HG02885 (cell line): ENCODE results near the gene SELENOW.
"Not testable (repeated sequence)": the region's sequence is repeated elsewhere in the genome, so short reads cannot be mapped to it uniquely, and the experiment has no call there.

Experiments used
- ATAC-seq: cut with Tn5 transposase; IDR thresholded peaks from one replicate; pipeline ENCODE4 v1.9.1; 2021; ENCODE audit warnings: mild to moderate bottlenecking; ENCODE audit not compliant: unreplicated experiment, poor library complexity

Gene SELENOW

DNA sequence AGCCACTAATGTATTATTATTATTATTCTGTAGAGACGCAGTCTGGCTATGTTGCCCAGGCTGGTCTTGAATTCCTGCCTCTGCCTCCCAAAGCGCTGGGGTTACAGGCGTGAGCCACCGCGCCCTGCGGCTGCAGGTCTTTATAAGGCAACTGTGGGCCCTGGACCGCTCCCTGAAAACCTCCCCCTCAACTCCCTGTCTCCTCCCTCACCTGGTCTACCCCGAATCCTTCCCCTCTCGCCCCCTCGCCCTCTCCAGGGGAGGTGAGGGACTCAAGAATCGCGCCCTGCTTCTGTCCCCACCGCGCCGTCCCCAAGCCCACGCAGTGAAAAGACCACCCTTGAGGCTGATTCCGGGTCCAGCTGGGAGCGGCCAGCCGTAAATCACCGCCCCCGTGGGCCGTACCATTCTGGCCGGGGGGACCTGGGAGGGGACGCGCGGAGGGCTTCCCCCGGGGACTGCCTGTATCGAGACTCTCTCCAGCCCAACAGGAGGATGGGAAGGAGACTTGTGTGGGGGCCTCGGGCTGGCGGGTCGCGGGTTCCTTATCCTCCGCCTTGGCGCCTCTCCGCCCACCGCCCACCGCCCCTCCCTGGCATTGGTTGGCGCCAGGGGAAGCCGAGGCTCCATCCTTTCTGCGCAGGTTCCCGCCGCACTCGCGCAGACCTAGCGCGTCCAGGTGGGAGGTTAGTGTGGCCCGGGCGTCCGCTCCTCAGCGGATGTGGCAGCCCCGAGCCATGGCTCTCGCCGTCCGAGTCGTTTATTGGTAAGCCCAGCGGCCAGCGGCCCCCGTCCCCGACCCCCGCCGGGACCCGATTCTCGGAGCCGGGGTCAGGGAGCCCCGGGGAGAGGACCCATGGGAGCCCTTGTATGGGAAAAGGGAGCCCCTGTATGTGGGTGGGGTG lies at the start of gene SELENOW:
TSS of gene SELENOW (plus strand) at position 655 of the 905 bp plus-strand sequence. CDS start at position 738, 83 bp downstream.
- peak; percentile 83 for ATAC-seq

DNA sequence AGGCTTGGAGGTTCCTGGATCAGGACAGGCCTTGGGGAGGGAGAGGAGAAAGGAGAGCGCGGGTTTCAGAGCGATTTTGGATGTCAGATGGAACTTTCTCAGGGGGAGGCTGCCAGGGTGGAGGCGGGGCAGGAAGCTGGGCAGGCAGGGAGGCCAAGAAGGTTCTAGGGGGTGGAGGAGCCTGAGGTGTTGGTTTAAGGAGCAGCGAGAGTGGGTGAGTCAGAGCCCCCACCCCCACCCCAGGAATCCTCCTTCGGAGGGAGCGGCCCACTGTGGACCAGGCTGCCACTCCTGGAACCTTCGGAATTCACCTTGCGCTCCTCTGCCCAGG lies 49.1 kb upstream of the SELENOW start:
- ATAC-seq = no peak

DNA sequence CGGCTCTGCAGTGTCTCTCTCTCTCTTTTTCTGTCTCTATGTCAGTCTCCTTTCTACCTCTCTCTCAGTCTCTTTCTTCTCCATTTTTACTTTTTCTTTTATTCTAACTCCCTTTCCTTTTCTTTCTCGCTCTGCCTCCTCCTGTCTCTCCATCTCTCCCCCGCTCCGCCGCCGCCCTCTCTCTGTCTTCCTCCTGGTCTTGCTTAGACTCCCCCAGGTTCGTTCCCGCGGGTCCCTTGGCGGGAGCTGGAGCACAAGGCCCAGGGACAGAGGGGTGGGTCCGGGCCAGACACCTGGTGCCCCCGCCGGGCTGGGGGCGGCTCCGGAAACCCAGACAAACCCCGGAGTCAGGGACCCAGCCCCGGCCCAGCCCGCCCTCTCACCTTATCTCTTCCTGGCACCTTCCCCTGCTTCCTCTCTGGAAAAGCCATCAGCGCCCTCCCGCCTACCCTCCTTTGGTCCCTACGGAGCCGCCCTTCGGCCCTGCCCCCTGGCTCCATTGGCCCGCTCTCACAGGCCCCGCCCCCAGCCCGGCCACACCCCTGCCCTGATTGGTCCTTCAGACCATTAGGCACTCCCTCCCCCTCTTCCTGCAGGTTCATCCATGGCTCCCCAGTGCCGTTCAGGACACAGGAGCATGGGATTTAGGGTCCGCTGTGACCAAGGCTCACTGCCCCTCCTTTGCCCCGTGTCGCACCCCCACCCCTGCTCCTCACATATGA lies 48.5 kb upstream of the SELENOW start:
- no peak for ATAC-seq

DNA sequence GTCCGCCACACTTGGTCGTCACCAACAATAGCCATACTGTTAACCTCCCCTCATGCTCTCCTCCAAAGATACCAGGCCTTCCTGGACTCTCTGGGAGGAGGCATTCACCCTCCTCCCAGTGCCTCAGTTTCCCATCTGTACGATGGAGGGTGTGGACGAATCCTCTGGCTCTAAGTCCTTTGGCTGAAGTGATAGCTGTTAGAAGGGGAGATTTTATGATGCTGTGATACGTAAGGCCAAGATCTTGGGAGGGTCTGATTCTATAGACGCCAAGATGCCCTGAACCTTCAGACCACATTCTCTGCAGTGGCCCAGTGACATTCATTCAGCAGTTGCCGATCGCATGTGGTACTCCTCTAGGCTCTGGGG lies 48.0 kb upstream of the SELENOW start:
- ATAC-seq = no peak

DNA sequence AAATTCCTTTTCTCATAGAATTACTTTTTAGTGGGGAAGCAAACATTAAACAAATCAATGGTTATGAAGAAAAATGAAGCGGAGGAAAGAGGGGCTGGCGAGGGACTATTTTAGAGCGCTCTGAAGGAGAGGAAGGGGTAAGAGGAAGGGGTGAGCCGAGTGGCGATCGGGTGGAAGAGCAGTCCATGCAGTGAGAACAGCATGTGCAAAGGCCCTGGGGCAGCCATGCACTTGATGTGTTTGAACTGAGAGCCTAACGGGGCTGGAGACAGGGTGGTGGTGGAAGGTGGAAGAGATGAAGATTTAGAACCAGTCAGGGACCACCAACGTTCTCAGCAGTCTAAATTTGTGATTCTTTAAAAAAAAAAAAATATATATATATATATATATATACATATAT lies 47.6 kb upstream of the SELENOW start:
- ATAC-seq = no peak

DNA sequence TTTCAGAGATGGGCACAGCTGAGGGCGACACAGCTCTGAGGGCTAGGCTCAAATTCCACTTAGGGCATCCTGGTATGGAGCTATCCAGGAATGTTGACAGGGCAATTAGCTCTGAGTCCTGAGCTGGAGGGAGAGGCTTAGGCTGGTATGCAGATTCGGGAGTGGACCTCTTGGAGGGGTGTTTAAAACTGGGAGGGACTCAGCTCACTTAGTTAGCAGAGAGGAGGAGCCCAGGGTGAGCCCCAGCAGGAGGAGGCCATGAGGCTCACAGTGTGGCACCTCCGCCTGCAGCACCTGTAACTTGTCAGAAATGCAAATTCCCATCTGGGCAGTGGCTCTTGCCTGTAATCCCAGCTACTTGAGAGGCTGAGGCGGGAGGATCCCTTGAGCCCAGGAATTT lies 43.4 kb upstream of the SELENOW start:
- ATAC-seq = no peak

DNA sequence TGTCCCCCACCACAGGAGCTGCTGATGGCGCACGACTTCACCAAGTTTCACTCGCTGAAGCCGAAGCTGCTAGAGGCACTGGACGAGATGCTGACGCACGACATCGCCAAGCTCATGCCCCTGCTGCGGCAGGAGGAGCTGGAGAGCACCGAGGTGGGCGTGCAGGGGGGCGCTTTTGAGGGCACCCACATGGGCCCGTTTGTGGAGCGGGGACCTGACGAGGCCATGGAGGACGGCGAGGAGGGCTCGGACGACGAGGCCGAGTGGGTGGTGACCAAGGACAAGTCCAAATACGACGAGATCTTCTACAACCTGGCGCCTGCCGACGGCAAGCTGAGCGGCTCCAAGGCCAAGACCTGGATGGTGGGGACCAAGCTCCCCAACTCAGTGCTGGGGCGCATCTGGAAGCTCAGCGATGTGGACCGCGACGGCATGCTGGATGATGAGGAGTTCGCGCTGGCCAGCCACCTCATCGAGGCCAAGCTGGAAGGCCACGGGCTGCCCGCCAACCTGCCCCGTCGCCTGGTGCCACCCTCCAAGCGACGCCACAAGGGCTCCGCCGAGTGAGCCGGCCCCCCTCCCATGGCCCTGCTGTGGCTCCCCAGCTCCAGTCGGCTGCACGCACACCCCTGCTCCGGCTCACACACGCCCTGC lies 37.5 kb upstream of the SELENOW start:
- ATAC-seq = no peak

DNA sequence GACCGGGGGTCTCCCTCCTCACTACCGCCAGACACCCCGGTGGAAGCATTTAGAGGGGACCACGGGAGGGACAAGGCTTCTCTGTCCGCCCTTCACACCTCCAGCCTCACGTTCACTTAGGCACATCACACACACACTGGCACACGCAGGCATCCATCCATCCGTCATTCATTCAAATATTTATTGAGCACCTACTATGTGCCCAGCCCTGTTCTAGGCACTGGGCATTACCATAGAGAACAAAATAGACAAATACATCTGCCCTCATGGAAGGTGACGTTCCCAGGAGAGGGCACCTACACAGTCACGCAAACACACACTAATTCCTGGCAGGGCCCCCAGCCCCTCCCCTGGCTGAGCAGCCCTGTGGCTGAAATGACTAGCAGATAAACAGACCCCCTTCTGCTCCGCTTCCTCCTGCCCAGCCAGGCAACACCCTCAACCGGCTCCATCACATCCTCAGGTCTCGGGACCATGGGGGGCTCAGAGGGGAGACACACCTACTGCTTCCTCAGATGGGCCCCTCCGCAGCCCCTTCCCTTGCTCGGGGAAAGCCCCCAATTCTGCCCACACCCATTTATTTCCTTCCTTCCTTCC lies 36.9 kb upstream of the SELENOW start:
- ATAC-seq = no peak

DNA sequence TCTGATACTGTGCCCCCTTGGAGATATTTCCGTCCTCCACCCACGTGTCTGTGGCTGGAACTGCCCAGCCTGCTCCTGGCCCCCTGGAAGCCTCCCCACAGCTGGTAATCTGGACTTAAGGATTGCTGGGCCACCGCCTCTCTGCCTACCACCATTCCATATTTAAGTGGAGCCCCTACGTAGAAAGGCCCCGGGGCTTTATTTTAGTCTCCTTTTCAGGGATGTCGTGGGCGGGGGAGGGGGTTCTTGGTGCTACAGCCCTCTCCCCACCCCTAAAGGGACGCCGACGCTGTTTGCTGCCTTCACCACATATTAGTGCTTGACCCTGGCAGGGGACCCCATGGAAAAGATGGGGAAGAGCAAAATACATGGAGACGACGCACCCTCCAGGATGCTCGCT lies 35.9 kb upstream of the SELENOW start:
- ATAC-seq = no peak

DNA sequence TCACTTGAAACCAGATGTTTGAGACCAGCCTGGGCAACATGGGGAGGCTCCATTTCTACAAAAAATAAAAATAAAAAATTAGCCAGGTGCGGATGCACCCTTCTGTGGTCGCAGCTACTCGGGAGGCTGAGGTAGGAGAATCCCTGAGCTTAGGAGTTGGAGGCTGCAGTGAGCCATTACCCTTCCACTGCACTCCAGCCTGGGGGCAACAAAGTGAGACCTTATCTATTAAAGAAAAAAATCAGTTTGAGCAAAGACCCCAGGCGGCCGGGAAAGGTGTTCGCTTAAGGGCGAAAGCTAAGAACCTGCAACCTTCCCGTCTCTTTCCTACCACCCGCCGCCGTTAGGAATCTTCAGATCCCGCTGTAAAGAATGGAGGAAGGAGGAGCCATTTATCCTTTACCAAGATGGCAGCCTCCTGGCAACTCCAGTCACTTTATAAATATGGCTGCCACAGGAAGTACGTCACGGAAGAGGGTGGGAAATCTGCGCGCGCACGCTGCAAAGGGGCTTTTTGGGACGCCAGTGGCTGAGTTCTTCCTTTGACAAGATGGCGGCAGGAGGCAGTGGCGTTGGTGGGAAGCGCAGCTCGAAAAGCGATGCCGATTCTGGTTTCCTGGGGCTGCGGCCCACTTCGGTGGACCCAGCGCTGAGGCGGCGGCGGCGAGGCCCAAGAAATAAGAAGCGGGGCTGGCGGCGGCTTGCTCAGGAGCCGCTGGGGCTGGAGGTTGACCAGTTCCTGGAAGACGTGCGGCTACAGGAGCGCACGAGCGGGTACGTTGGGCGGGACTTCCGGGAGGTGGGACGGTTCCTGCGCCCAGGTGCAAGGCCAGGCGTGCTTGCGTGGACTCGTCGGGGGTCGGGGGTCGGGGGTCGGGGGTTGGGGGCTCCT lies 33.2 kb upstream of the SELENOW start, which contains the start of gene NOP53:
TSS of gene NOP53 (plus strand) at position 537 of the 892 bp plus-strand sequence. CDS start at position 551, 14 bp downstream.
- ATAC-seq = peak; percentile 74

DNA sequence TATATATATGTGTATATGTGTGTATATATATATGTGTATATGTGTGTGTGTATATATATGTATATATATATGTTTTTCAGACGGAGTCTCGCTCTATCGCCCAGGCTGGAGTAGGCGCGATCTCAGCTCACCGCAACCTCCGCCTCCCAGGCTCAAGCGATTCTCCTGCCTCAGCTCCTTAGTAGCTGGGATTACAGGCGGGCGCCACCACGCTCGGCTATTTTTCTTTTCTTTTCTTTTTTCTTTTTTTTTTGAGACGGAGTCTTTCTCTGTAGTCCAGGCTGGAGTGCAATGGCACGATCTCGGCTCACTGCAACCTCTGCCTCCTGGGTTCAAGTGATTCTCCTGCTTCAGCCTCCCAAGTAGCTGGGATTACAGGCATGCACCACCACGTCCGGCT lies 32.4 kb upstream of the SELENOW start:
- ATAC-seq = not testable (repeated sequence)

DNA sequence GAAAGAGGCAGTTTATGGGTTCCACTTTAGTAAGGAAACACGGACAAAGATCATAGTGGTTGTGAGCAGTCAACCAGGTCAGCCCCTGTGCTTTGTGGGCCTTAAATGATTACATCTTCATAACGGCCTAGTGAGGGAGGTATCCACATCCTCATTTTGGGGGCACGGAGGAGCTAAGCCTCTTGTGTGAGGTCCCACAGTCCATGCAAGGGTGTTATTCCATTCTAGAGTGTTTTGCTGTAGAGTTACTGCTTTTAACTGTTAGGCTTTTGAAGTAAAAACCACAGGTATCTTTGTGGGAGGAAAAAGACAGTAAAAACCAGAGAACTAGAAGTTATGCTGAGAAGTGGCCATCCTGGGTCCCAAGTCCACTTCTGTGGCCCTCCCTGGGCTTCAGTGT lies 29.2 kb upstream of the SELENOW start:
- ATAC-seq = no peak

DNA sequence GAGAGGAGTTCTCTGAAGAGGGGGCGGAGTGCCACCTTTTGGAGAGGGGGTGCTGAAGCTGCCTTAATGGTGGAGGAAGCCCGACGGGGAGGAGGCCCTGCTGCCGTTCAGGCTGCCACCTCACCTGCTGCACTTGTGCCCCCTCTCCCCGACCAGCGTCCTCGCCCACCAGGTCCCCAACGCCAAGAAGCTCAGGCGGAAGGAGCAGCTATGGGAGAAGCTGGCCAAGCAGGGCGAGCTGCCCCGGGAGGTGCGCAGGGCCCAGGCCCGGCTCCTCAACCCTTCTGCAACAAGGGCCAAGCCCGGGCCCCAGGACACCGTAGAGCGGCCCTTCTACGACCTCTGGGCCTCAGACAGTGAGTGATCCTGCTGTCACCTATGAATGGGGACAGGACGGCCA lies 27.8 kb upstream of the SELENOW start:
- ATAC-seq = no peak

DNA sequence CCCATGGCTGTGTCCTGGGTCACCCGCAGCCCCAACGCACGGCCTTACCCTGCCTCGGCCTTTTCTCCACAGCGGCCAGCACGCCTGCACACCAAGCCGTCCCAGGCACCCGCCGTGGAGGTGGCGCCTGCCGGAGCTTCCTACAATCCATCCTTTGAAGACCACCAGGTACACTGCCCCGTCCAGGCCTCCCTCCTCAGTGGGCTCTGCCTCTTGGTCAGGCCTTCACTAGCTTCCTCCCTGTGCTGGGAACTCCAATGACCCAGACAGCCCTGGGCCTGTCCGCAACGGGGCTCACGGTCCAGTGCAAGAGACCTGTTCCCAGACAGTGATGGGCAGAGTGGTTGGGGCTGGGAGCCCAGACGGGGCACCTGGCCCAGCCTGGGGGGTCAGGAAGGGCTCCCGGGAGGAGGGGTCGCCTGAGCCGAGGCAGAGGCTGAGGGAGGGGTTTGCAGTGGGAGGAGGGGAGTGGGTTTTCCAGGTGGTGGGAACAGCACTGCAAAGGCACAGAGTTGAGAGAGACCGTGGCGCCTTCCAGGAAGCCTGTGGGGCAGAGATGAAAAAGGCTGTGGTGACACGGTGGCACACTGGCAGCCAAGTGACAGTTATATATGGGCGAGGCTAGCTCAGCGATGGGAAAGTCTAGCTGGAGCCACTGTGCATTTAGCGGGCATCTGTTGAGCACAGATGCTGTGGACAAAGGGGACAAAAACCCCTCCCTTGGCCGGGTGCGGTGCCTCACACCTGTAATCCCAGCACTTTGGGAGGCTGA lies 25.9 kb upstream of the SELENOW start:
- ATAC-seq = no peak

DNA sequence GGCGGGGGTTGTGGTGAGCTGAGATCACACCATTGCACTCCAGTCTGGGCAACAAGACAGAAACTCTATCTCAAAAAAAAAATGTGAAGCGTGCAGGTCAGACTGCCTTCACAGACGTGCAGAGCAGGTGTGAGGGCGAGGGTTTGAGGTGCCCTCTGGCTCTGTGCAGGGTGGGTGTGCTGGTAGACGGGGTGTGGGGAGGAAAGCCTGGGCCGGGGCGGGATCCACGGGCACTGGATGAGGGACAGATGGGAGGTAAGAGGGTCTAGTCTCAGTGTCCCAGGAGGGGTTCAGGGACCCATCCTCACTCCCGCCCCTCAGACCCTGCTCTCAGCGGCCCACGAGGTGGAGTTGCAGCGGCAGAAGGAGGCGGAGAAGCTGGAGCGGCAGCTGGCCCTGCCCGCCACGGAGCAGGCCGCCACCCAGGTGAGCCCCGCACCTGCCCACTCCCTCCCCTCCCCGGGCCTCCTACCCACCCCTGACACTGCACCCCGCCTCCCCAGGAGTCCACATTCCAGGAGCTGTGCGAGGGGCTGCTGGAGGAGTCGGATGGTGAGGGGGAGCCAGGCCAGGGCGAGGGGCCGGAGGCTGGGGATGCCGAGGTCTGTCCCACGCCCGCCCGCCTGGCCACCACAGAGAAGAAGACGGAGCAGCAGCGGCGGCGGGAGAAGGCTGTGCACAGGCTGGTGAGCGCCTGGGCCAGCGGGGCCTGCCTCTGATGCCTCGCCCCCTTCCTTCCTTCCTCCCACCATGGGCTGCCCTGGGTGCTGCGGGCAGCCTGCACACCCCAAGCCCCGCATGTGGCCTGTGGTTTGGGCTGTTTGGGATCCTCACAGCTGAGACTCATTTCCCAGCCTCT lies 24.1 kb upstream of the SELENOW start:
- ATAC-seq = no peak

DNA sequence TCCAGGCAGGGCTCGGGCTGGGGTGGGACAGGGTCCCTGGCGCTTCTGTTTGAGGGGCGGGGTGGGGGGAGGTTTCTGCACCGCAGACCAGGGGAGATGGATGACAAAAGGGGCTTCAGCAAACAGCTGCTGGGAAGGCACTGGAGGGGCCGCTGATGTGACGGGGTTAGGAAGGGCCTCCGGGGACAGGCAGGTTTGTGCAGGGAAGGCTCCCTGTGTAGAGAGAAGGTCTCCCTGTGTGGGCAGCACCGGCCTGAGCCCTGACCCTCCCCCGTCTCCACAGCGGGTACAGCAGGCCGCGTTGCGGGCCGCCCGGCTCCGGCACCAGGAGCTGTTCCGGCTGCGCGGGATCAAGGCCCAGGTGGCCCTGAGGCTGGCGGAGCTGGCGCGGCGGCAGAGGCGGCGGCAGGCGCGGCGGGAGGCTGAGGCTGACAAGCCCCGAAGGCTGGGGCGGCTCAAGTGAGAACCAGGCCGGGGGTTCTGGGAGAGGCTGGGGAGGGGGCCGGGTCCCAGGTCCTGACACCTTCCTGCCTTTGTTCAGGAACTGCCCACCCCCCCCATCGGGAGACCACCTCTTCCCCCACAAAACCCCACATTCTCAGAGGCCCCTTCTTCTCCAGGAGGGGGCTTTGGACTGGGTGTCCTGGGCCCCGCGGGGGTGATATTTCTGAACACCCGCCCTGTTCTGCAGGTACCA lies 23.3 kb upstream of the SELENOW start:
- ATAC-seq = no peak

DNA sequence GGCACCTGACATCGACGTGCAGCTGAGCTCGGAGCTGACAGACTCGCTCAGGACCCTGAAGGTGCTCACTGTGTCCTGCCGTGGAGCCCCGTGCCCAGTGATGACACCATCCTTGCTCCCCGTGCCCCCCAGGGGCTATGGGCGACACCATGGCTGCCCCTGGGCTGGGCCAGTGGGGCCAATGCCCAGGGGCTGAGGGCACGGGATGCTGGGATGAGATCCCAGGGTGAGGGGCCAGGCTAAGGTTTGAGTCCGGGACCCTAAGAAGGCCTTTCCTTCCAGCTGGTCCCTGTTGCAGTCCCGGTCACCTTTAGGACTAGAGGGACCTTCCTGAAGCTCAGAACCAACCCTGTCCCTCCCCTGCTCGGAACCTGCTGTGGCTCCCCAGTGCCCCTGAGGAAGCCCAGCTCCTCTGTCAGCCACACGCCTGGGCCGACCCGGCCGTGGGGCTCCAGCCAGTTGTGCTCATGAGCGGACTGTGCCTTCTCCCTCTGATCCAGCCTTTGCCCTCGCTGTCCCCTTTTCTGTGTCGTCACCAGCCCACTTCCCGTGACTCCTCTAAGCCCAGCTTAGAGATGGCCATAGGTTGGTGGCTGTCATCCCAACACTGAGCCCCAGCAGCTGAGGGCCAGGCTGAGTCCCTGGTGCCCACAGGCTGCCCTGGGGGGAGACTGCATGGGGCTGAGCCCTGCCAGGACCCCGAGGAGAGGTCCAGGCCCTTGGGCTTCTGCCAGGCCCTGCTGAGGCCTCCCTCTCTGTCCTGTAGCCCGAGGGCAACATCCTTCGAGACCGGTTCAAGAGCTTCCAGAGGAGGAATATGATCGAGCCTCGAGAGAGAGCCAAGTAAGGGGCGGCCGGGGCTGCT lies 22.5 kb upstream of the SELENOW start:
- ATAC-seq = no peak
